ENCODE data around the gene MRPL24. TPM values are rescaled to one million over a fixed set of nuclear protein-coding genes. Genes with fewer than 3 reads are reported as not detected.

The MRPL24 gene
- total RNA-seq, 2 donors from 2014 or later = 58.8 to 67.0 TPM

DNA sequence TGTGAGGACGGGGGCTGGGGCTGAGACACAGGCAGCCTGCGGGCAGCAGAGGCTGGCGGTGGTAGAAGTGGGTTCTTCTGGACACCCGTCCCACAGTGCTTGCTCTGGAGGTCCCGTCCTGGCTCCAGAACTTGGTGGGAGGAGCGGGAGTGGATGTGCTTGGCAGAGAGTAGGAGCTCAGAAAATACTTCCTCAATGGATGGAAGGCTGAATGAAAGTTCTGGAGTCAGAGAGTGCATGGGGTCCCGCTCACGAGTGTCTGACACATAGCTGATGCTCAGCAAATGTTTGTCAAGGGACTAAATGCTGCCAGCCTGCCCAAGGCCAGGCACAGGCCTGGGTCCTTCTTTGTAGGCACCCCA is 50.2 kb downstream of the MRPL24 start:
- H3K4me3 Mint-ChIP-seq = no peak overlapping the region
- no peak overlapping the region for H3K27ac Mint-ChIP-seq
- ATAC-seq (replicated peaks) = no peak
- H3K9me3 Mint-ChIP-seq = no peaks in the 10 kb centered on the region
- H3K27me3 Mint-ChIP-seq = peaks cover 46% of the 10 kb centered on the region
- peaks cover 11% of the 10 kb centered on the region for H3K4me1 Mint-ChIP-seq
- H3K36me3 Mint-ChIP-seq (ENCODE audit: low read depth) = no peaks in the 10 kb centered on the region

DNA sequence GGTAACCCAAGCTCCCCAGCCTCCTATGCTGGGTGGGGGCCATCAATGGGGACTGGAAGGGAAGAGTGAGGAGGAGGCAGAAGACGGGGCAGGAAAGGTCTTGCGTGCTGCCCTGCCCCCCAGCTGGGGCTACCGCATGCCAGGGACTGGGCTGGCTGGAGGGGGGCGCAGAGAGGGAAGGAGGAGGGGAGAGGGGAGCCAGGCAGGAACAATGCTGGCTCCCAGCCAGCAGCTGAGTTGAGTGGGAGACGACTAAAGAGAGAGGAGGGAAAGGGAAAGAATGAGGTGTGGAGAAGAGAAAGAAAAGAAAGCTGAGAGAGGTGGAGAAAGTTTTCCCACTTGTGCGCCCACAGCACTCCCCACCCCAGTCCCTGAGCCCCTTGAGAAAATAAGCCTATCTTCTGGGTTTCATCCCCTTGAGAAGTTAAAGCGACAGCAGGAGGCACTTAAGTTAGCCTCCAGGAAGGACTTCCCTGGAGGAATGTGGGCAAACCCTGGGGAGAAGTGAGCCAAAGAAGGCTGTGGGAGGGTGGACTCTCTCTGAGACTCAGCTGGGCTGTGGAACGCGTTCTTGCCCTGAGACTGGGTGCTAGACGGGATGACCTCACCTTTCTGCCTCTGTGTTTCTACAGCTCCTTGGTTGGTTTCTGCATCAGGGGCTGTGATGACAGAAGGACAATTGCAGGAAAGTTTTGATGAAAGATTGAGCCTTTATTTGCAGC is 50.8 kb downstream of the MRPL24 start:
- Mint-ChIP-seq H3K27me3 (peaks cover 46% of the 10 kb centered on the region), H3K9me3 (no peaks in the 10 kb centered on the region), H3K4me1 (peaks cover 11% of the 10 kb centered on the region), H3K4me3 (peak overlapping the region; percentile 0), H3K36me3 (ENCODE audit: low read depth) (no peaks in the 10 kb centered on the region), H3K27ac (peak overlapping the region; percentile 6)
- no peak for ATAC-seq (replicated peaks)

DNA sequence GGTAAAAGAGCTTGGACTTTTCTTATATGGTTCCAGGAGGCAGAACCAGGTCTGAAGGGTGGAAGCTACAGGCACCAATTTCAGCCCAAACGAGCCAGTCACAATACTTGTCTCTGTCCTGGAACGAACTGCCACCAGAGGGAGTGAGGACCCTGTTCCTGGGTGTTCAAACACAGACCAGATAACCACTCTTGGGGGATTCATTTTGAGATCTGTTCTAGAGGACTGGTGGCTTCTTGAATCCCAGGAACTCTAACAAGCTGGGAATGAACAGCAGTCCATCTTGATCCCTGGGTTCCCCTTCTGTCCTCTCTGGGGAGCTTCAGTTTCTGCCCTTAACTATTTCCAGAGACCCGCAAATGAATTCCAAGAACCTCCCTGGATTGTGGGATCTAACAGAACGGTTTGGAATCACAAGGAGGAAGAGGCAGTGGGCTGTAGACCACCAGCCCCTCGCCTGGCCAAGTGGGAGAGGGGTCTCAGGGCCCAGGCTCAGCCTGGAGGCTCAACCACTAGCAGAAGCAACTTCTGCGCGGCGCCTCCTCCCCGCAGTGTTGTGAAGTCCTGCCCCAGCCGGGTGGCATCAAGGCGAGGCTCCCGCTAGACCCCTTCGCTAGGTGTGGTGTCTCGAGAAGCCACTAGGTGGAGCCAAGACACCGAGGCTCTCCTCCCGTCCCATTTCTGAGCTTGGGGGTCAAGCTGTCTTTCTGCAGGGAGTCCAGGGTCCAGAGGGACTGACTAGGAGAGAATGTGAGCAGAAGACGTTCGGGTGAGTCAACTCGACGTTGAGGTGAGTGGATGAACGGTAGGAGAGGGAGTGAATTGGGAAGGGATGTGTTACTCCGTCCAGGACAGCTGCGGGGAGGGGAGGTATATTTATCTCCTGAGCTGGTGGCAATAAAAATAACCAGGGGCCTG is 51.6 kb downstream of the MRPL24 start:
- H3K27me3 Mint-ChIP-seq = peaks cover 42% of the 10 kb centered on the region
- ATAC-seq (replicated peaks) = peak; percentile 86
- peak overlapping the region; percentile 6 for H3K27ac Mint-ChIP-seq
- peaks cover 16% of the 10 kb centered on the region for H3K4me1 Mint-ChIP-seq
- no peaks in the 10 kb centered on the region for H3K9me3 Mint-ChIP-seq
- H3K4me3 Mint-ChIP-seq = peak overlapping the region; percentile 0
- H3K36me3 Mint-ChIP-seq (ENCODE audit: low read depth) = no peaks in the 10 kb centered on the region

Other genes with a start within 250 kb of the MRPL24 start
- gene MEF2D, start 240.3 kb downstream of the MRPL24 start, total RNA-seq = 10 to 100 TPM; 34.4 to 68.5 TPM
- gene IQGAP3, start 168.5 kb downstream of the MRPL24 start, total RNA-seq = 1 to 10 TPM; 8.7 to 9.4 TPM
- gene TTC24, start 161.4 kb downstream of the MRPL24 start, total RNA-seq = under 1 TPM in 1 of 2 donors, not detected in 1; 0.79 TPM
- 10 to 100 TPM; 56.2 to 74.7 TPM for gene NAXE, start 149.3 kb downstream of the MRPL24 start, total RNA-seq
- 10 to 100 TPM; 21.3 to 51.8 TPM for gene GPATCH4, start 139.6 kb downstream of the MRPL24 start, total RNA-seq
- gene HAPLN2, start 121.7 kb downstream of the MRPL24 start, total RNA-seq = 1 to 10 TPM in 1 of 2 donors, under 1 TPM in 1; 0.30 to 1.5 TPM
- not detected for gene BCAN, start 99.0 kb downstream of the MRPL24 start, total RNA-seq
- under 1 TPM in 1 of 2 donors, not detected in 1; 0.05 TPM for gene NES, start 63.7 kb downstream of the MRPL24 start, total RNA-seq
- 1 to 10 TPM; 2.2 to 4.4 TPM for gene CRABP2, start 35.5 kb downstream of the MRPL24 start, total RNA-seq
- gene METTL25B, start 12.6 kb downstream of the MRPL24 start, total RNA-seq = 10 to 100 TPM; 29.0 to 51.6 TPM
- 10 to 100 TPM; 38.8 to 74.9 TPM for gene ISG20L2, start 12.3 kb downstream of the MRPL24 start, total RNA-seq
- 100 to 1,000 TPM; 270 to 361 TPM for gene HDGF, start 10.6 kb upstream of the MRPL24 start, total RNA-seq
- 10 to 100 TPM; 54.0 to 76.7 TPM for gene PRCC, start 26.4 kb upstream of the MRPL24 start, total RNA-seq
- 100 to 1,000 TPM; 173 to 257 TPM for gene SH2D2A, start 75.8 kb upstream of the MRPL24 start, total RNA-seq
- under 1 TPM; 0.04 to 0.66 TPM for gene INSRR, start 118.0 kb upstream of the MRPL24 start, total RNA-seq
- gene NTRK1, start 119.8 kb upstream of the MRPL24 start, total RNA-seq = 10 to 100 TPM in 1 of 2 donors, 1 to 10 TPM in 1; 2.5 to 13.3 TPM
- not detected for gene PEAR1, start 152.6 kb upstream of the MRPL24 start, total RNA-seq
- gene LRRC71, start 179.5 kb upstream of the MRPL24 start, total RNA-seq = not detected

Measured in activated T-helper 17 cell treated with anti-CD3 and anti-CD28 coated beads, Interleukin-2, amount 50 U/mL, for 72 hours (primary cell).